KMS-11 (cell line): ENCODE results near the gene GPC1.

ENCODE experiments used
- H2AFZ ChIP-seq: fragments of 200-600 bp; sonication (generic); 2 replicates; pipeline ENCODE4 v1.6.1; 2016; ENCODE audit warnings: antibody characterized with exemption, mixed run types, low read depth
- H3K27ac ChIP-seq: fragments of 200-600 bp; sonication (generic); 2 replicates; pipeline ENCODE4 v1.6.1; 2016; ENCODE audit warnings: mild to moderate bottlenecking, mixed run types
- H3K27me3 ChIP-seq: fragments of 200-600 bp; sonication (generic); 2 replicates; pipeline ENCODE4 v1.6.1; 2017; ENCODE audit warnings: mild to moderate bottlenecking, low read depth, mixed run types, moderate library complexity; ENCODE audit not compliant: insufficient read depth
- H3K36me3 ChIP-seq: fragments of 200-600 bp; sonication (generic); 2 replicates; pipeline ENCODE4 v1.6.1; 2017; ENCODE audit warnings: mild to moderate bottlenecking, mixed run types; ENCODE audit not compliant: insufficient read depth
- H3K4me1 ChIP-seq: fragments of 200-600 bp; sonication (generic); 2 replicates; pipeline ENCODE4 v1.6.1; 2016; ENCODE audit warnings: mild to moderate bottlenecking, low read depth, mixed run types; ENCODE audit not compliant: poor library complexity, severe bottlenecking
- H3K4me2 ChIP-seq: fragments of 200-600 bp; sonication (generic); 2 replicates; pipeline ENCODE4 v1.7.0; 2016; ENCODE audit warnings: mild to moderate bottlenecking, mixed run types
- H3K4me3 ChIP-seq: fragments of 200-600 bp; sonication (generic); IDR thresholded peaks from 2 replicates; pipeline ENCODE4 v1.6.1; 2017; ENCODE audit warnings: low read depth, low read length, mixed read lengths; ENCODE audit not compliant: insufficient read depth
- H3K79me2 ChIP-seq: fragments of 200-600 bp; sonication (generic); 2 replicates; pipeline ENCODE4 v1.6.1; 2016; ENCODE audit warnings: low read depth, mixed run types; ENCODE audit not compliant: insufficient read depth
- H3K9ac ChIP-seq: fragments of 200-600 bp; sonication (generic); 2 replicates; pipeline ENCODE4 v1.6.1; 2016; ENCODE audit warnings: mild to moderate bottlenecking, mixed run types
- H4K20me1 ChIP-seq: fragments of 200-600 bp; sonication (generic); 2 replicates; pipeline ENCODE4 v1.6.1; 2016; ENCODE audit warnings: mild to moderate bottlenecking, mixed run types; ENCODE audit not compliant: insufficient read depth
- TF ChIP-seq, protein P1 (sequence below): fragments of 200-600 bp; sonication (generic); conservative IDR thresholded peaks from 2 replicates; pipeline ENCODE4 v1.6.1; 2017; ENCODE audit warnings: low read depth, mild to moderate bottlenecking, antibody characterized with exemption, low read length, moderate library complexity, mixed read lengths

Gene GPC1

DNA sequence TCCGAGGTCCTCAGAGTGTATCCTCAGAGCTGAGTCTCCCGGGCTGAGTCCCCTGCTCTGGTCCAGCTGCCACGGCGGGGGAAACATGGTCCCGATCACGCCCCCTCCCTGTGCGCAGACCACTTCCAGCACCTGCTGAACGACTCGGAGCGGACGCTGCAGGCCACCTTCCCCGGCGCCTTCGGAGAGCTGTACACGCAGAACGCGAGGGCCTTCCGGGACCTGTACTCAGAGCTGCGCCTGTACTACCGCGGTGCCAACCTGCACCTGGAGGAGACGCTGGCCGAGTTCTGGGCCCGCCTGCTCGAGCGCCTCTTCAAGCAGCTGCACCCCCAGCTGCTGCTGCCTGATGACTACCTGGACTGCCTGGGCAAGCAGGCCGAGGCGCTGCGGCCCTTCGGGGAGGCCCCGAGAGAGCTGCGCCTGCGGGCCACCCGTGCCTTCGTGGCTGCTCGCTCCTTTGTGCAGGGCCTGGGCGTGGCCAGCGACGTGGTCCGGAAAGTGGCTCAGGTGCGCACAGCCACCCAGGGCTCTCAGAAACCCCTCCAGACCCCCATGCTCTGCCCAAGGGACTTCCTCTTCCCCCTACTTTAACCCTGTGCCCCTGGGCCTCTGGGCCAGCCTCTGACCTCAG, 26.7 kb downstream of the GPC1 start:
- Histone ChIP-seq H3K27ac (no peak overlapping the region), H3K4me2 (no peak overlapping the region), H3K4me1 (no peaks in the 10 kb centered on the region), H3K36me3 (no peaks in the 10 kb centered on the region), H2AFZ (no peak overlapping the region), H4K20me1 (no peaks in the 10 kb centered on the region), H3K4me3 (no peak overlapping the region), H3K79me2 (no peaks in the 10 kb centered on the region), H3K27me3 (peaks cover 10% of the 10 kb centered on the region; the same call in 1 of the 2 replicates), H3K9ac (no peak overlapping the region)
- TF ChIP-seq, protein P1, sequence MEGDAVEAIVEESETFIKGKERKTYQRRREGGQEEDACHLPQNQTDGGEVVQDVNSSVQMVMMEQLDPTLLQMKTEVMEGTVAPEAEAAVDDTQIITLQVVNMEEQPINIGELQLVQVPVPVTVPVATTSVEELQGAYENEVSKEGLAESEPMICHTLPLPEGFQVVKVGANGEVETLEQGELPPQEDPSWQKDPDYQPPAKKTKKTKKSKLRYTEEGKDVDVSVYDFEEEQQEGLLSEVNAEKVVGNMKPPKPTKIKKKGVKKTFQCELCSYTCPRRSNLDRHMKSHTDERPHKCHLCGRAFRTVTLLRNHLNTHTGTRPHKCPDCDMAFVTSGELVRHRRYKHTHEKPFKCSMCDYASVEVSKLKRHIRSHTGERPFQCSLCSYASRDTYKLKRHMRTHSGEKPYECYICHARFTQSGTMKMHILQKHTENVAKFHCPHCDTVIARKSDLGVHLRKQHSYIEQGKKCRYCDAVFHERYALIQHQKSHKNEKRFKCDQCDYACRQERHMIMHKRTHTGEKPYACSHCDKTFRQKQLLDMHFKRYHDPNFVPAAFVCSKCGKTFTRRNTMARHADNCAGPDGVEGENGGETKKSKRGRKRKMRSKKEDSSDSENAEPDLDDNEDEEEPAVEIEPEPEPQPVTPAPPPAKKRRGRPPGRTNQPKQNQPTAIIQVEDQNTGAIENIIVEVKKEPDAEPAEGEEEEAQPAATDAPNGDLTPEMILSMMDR: no peak

DNA sequence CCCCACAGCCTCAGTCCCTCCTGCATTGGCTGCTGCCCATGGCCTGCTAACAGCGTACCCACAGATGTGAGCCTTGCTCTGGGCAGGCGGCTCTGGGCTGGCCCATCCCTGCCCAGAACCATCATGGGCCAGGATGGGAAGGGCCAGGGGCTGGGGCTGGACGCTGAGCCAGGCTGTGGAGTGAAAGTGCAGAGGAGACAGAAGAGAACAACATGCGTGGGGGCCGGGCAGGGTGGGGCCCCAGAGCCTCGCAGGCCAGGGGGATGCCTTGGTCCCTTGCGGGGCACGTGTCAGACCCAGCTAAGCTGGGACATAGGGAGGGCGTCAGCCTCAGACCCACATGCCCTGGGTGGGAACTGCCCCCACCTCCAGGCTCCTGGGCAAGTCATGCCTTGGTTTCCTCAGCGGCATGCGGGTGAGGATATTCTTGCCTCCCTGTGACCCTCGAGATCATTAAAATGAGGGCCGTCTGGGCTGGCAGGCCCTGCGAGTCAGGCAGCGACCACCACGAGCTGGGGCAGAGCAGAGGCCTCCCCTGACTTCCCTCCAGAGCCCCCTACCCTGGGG, 27.3 kb downstream of the GPC1 start:
- H3K27me3 ChIP-seq: peaks cover 7% of the 10 kb centered on the region; the same call in 1 of the 2 replicates
- no peak overlapping the region for H3K9ac ChIP-seq
- TF ChIP-seq, protein P1: no peak
- no peak overlapping the region for H2AFZ ChIP-seq
- H3K4me3 ChIP-seq: no peak overlapping the region
- no peaks in the 10 kb centered on the region for H3K4me1 ChIP-seq
- no peak overlapping the region for H3K27ac ChIP-seq
- no peak overlapping the region for H3K4me2 ChIP-seq
- no peaks in the 10 kb centered on the region for H3K79me2 ChIP-seq
- H3K36me3 ChIP-seq: no peaks in the 10 kb centered on the region
- H4K20me1 ChIP-seq: no peaks in the 10 kb centered on the region

GRCh38 chr2:240463274-240463865, 27.9 kb downstream of the GPC1 start:
- Histone ChIP-seq H3K4me3 (no peak overlapping the region), H3K27me3 (peaks cover 2% of the 10 kb centered on the region; the same call in 1 of the 2 replicates), H3K4me1 (no peaks in the 10 kb centered on the region), H3K79me2 (no peaks in the 10 kb centered on the region), H3K27ac (no peak overlapping the region), H2AFZ (no peak overlapping the region), H3K36me3 (no peaks in the 10 kb centered on the region), H4K20me1 (no peaks in the 10 kb centered on the region), H3K9ac (no peak overlapping the region), H3K4me2 (no peak overlapping the region)
- TF ChIP-seq, protein P1: no peak

DNA sequence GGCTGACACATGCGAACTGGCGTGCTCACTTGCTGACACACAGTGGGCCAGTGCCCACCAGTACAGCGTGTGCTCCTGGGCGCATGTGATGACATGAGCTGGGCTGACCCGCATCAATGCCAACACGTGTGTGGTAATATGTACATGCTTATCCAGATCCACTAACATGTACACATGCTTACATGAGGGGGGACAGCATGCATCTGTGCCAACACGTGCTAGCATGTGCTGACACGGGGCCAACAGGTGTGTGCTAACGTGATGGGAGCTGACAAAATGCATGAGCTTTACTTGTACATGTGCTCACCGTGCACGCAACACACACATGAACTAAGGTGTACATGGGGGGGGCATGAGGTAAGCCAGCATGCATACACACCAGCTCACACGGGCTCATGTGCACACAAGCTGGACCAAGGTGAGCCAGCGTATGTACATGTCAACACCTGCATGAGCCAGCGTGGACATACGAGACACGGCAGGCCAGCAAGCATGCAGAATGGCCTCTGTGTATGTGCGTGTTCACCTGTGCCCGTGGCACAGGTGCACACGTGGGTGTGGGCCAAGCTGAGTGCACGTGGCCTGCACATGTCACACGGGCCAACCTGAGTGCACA, 28.5 kb downstream of the GPC1 start:
- H3K36me3 ChIP-seq: no peaks in the 10 kb centered on the region

More for the DNA sequence above, 28.5 kb downstream of the GPC1 start:
- Histone ChIP-seq H3K9ac (no peak overlapping the region), H3K4me3 (no peak overlapping the region), H4K20me1 (no peaks in the 10 kb centered on the region), H2AFZ (no peak overlapping the region), H3K79me2 (no peaks in the 10 kb centered on the region), H3K4me2 (no peak overlapping the region), H3K27me3 (no peaks in the 10 kb centered on the region; the same call in 1 of the 2 replicates), H3K4me1 (no peaks in the 10 kb centered on the region), H3K27ac (no peak overlapping the region)
- TF ChIP-seq, protein P1: no peak
